SJCRH30 (cell line): Measurements from ENCODE around the gene EIF4EBP2. TPM values are rescaled to one million over a fixed set of nuclear protein-coding genes. Genes with fewer than 3 reads are reported as not detected.

Experiments used
- DNase-seq, 2 experiments: peaks; one replicate each; pipeline ENCODE4 v3.0.0-alpha.2; 2015 to 2020
- H3K27ac ChIP-seq: fragments of 250-450 bp; sonication (Bioruptor Pico); 2 replicates; pipeline ENCODE4 v1.5.1; 2020; ENCODE audit warnings: mild to moderate bottlenecking, moderate library complexity
- H3K27me3 ChIP-seq: fragments of 250-450 bp; sonication (Bioruptor Pico); 2 replicates; pipeline ENCODE4 v1.5.1; 2020; ENCODE audit warnings: mild to moderate bottlenecking, moderate library complexity
- H3K36me3 ChIP-seq: fragments of 250-450 bp; sonication (Bioruptor Pico); 2 replicates; pipeline ENCODE4 v1.5.1; 2020; ENCODE audit warnings: mild to moderate bottlenecking, moderate library complexity
- H3K4me1 ChIP-seq: fragments of 250-450 bp; sonication (Bioruptor Pico); 2 replicates; pipeline ENCODE4 v1.5.1; 2020; ENCODE audit warnings: mild to moderate bottlenecking, moderate library complexity
- H3K4me3 ChIP-seq: fragments of 250-450 bp; sonication (Bioruptor Pico); 2 replicates; pipeline ENCODE4 v1.5.1; 2020; ENCODE audit warnings: mild to moderate bottlenecking, moderate library complexity
- H3K9me3 ChIP-seq: fragments of 250-450 bp; sonication (Bioruptor Pico); replicated peaks from 2 replicates; pipeline ENCODE4 v1.5.1; 2020; ENCODE audit warnings: mild to moderate bottlenecking, moderate library complexity
- total RNA-seq: library from RNA; depleted of rRNA; stranded (reverse); fragments of >200 nt; shearing (Covaris generic); gene quantifications from 2 replicates; pipeline ENCODE4 v1.2.3, GENCODE V29; 2014; rRNA removed

The EIF4EBP2 gene
- total RNA-seq, 1 experiment from 2014 or later, result 52.8 TPM

DNA sequence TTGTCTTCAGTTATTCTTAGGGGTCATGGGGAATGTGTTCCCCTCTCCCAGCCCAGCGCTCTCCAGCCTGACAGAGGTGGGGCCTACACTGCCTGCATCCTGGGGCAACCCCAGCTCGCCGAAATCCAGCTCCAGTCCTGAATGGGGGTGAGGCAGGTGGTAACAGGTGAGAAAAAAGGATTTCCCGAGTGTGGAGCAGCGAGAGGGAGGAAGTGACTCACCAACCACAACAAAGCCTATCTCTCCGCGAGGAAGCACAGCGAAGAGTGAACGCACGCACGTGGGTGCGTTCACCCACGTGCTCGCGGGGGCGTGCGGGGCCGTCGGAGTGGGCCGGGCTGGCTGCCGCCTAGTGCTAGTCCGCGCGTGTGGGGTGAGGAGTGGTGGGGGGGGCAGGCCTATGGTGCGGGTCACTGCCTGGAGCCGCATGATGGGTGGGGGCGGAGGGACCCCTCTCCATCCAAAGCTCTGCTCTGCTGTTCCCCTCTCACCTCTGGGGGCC is 73.8 kb downstream of the EIF4EBP2 start:
- Histone ChIP-seq H3K27ac (peak overlapping the region; percentile 47), H3K9me3 (no peaks in the 10 kb centered on the region), H3K27me3 (no peaks in the 10 kb centered on the region), H3K4me3 (peak overlapping the region; percentile 65), H3K36me3 (no peaks in the 10 kb centered on the region), H3K4me1 (peaks cover 20% of the 10 kb centered on the region)
- peak; percentile 19 to 44 for DNase-seq

Other genes with a start within 250 kb of the EIF4EBP2 start
- gene SAR1A, start 233.6 kb upstream of the EIF4EBP2 start, total RNA-seq, result 128 and 133 TPM in 2 replicates
- gene PPA1, start 170.7 kb upstream of the EIF4EBP2 start, total RNA-seq, result 123 and 125 TPM in 2 replicates
- not detected in 2 replicates for gene NPFFR1, start 120.1 kb upstream of the EIF4EBP2 start, total RNA-seq
- 4.3 and 5.2 TPM in 2 replicates for gene LRRC20, start 21.5 kb upstream of the EIF4EBP2 start, total RNA-seq
- not detected in 2 replicates for gene NODAL, start 37.5 kb downstream of the EIF4EBP2 start, total RNA-seq
- gene PALD1, start 74.6 kb downstream of the EIF4EBP2 start, total RNA-seq, result 12.5 and 12.8 TPM in 2 replicates
- gene PRF1, start 198.6 kb downstream of the EIF4EBP2 start, total RNA-seq, result not detected in 2 replicates